HFF-Myc (cell line): ENCODE data around the gene SLC37A4.

Source experiments
- DNase-seq: peaks from one replicate; pipeline ENCODE4 v3.0.0-alpha.2; 2011; ENCODE audit warnings: low read depth; ENCODE audit errors: extremely low read depth
- H3K4me3 ChIP-seq: replicated peaks from 2 replicates; pipeline ENCODE4 v1.5.1; 2011; ENCODE audit warnings: low read depth, mild to moderate bottlenecking, control low read depth, low read length
- TF ChIP-seq, protein P1 (sequence below): IDR thresholded peaks from 2 replicates; pipeline ENCODE4 v1.5.1; 2012; ENCODE audit warnings: mild to moderate bottlenecking, low read depth, low read length, control low read depth; ENCODE audit errors: missing control alignments

SLC37A4 gene

DNA sequence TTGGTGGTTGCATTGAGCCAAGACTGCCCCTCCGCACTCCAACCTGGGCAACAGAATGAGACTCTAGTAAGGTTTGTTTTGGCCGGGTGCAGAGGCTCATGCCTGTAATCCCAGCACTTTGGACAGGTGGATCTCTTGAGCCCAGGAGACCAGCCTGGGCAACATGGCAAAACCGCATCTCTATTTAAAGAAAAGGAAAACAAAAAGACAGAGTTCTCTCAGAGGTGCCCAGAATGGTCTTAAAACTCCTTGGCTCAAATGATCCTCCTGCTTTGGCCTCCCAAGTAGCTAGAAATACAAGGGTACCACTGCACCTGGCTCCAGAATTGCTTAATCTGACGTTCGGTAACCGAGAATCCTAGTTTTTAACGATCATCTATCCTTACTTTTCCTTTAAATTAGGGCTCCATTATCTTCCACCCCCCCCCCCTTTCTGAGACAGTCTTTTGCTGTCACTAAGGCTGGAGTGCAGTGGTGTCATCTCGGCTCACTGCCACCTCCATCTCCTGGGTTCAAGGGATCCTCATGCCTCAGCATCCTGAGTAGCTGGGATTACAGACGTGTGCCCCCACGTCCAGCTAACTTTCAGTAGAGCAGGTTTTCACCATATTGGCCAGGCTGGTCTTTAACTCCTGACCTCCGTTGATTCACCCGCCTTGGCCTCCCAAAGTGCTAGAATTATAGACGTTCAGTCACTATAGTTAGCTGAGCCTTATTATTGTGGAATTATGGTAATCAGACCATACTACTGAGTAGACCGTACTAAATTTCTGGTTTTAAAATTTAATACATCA, 14.3 kb downstream of the SLC37A4 start:
- TF ChIP-seq, protein P1, sequence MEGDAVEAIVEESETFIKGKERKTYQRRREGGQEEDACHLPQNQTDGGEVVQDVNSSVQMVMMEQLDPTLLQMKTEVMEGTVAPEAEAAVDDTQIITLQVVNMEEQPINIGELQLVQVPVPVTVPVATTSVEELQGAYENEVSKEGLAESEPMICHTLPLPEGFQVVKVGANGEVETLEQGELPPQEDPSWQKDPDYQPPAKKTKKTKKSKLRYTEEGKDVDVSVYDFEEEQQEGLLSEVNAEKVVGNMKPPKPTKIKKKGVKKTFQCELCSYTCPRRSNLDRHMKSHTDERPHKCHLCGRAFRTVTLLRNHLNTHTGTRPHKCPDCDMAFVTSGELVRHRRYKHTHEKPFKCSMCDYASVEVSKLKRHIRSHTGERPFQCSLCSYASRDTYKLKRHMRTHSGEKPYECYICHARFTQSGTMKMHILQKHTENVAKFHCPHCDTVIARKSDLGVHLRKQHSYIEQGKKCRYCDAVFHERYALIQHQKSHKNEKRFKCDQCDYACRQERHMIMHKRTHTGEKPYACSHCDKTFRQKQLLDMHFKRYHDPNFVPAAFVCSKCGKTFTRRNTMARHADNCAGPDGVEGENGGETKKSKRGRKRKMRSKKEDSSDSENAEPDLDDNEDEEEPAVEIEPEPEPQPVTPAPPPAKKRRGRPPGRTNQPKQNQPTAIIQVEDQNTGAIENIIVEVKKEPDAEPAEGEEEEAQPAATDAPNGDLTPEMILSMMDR: no peak

DNA sequence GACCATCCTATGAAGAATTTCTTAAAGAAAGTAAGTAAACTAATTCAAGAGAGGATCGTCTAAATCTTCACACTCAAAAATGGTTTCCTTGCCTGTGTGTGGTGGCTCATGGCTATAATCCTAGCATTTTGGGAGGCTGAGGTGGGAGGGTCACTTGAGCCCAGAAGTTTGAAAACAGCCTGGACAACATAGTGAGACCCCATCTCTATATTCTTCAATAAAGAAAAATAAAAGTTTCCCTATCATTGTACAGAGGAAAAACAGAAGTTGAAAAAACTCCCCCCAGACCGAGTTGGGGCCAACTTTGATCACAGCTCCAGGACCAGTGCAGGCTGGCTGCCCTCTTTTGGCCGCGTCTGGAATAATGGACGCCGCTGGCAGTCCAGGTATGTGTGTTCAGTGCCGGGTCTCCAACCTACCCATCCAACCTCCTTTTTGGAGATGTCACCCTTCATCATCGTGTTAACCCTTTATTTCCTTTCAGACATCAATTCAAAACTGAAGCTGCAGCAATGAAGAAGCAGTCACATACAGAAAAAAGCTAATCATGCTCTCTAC, 15.5 kb downstream of the SLC37A4 start:
- DNase-seq: no peak
- no peak overlapping the region for H3K4me3 ChIP-seq
- TF ChIP-seq, protein P1: no peak

More for the DNA sequence above, 14.3 kb downstream of the SLC37A4 start:
- H3K4me3 ChIP-seq: peak overlapping the region; percentile 97
- DNase-seq: no peak

DNA sequence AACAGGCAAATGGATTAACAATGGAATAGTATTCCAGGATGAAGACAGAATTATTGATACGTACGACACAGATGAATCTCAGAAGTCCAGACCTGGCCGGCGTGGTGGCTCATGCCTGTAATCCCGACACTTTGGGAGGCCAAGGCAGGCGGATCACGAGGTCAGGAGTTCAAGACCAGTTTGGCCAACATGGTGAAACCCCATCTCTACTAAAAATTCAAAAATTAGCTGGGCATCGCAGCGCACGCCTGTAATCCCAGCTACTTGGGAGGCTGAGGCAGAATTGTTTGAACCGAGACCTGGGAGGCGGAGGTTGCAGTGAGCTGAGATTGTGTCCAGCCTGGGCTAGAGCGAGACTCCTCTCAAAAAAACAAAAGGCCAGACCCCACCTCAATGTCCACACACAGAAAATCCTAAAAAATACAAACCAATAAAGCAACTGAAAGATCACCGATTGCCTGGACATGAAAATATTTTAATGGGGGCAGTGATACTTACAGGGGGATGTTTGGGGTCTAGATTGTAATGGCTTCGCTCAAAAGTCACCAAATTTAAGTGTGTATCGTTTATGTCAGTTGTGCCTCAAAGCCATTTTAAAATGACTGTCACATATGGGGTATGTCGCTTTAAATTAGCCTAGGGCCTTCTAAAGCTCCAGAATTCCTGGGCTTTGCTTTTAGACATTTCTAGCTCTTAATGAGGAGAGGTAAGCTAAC, 16.3 kb downstream of the SLC37A4 start:
- no peak overlapping the region for H3K4me3 ChIP-seq
- no peak for DNase-seq
- TF ChIP-seq, protein P1: no peak

DNA sequence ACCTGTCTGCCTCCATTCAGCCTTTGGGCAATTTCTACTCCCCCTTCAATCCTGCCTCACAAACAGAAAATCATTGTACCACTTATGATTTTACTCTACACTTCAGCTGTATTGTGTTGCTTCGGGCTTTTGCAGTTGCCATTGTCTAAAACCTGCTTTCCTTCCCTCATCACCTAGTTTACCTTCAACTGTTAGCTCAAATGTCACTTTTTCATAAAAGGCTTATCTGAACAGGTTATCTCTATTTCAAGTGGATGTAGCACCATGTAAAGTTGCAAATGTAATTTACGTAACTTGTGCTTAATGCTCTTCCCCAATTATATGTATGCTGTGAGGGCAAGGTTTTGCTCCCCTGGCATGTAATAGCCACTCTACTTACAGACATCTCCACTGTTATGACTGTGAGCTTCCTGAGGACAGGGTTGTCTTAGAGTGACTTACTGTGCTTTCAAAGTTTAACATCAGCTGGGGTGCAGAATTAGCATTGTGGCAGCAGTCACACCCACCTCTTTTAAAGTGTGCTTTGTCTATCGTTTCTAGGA, 18.0 kb downstream of the SLC37A4 start:
- DNase-seq: no peak
- no peak overlapping the region for H3K4me3 ChIP-seq
- TF ChIP-seq, protein P1: no peak

DNA sequence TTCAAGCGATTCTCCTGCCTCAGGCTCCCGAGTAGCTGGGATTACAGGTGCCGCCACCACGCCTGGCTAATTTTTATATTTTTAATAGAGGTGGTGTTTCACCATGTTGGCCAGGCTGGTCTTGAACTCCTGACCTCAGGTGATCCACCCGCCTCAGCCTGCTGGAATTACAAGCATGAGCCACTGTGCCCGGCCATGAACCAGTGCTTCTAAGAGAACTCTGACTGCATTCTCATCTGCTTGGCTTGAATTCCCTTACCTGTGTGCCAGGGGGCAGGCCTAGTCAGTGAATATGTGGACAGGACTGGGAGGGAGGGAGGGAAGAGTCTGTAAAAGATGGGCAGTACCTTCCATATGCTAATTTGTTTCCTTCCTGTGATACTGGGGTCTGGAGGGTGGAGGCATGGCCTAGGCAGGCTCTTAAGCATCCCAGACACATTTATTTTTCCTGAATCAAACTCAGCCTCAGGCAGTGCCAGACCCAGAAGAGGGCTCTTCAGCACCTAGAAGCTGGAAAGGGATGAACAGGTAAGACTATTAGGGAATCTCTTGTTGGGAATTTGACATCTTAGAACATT, 19.1 kb downstream of the SLC37A4 start:
- TF ChIP-seq, protein P1: no peak
- H3K4me3 ChIP-seq: no peak overlapping the region
- no peak for DNase-seq

DNA sequence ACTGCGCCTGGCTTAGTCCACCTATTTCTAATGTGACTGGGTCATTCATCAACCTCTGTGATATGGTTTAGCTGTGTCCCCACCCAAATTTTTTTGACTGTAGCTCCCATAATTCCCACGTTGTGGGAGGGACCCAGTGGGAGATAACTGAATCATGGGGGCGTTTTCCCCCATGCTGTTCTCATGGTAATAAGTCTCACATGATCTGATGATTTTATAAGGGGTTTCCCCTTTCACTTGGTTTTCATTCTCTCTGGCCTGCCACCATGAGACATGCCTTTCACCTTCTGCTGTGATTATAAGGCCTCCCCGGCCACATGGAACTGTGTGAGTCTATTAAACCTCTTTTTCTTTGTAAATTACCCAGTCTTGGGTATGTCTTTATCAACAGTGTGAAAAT, 24.0 kb downstream of the SLC37A4 start:
- TF ChIP-seq, protein P1: no peak
- H3K4me3 ChIP-seq: no peak overlapping the region
- no peak for DNase-seq
